Ovary (tissue), 9 donors: Measurements from ENCODE around the gene SF3B3. TPM values are rescaled to one million over a fixed set of nuclear protein-coding genes. Genes with fewer than 3 reads are reported as not detected.

Source experiments
- DNase-seq, 5 donors: peaks; one replicate each; pipeline ENCODE4 v3.0.0-alpha.2; 2019 to 2020
- H3K27ac ChIP-seq, 2 donors: fragments of 200-600 bp; one replicate each; pipeline versions ENCODE4 v1.5.1 to v1.8.0; 2019 to 2022
- H3K27me3 ChIP-seq: fragments of 200-600 bp; one replicate; pipeline ENCODE4 v1.8.0; 2022
- H3K36me3 ChIP-seq: fragments of 200-600 bp; sonication (generic); one replicate; pipeline ENCODE4 v1.5.1; 2019
- H3K4me1 ChIP-seq: one replicate; pipeline ENCODE4 v1.8.1; 2013; ENCODE audit warnings: mild to moderate bottlenecking, moderate library complexity; ENCODE audit not compliant: insufficient read depth
- H3K4me3 ChIP-seq: fragments of 200-600 bp; sonication (generic); one replicate; pipeline ENCODE4 v1.5.1; 2017
- H3K9me3 ChIP-seq, 2 donors: fragments of 200-600 bp in 1 of 2; sonication (generic) in 1 of 2; one replicate each; pipeline versions ENCODE4 v1.5.1 to v1.8.1; 2013 to 2019; ENCODE audit warnings: mild to moderate bottlenecking in 1 of 2, moderate library complexity in 1 of 2
- CTCF ChIP-seq, 3 donors: fragments of 450-650 bp in 2 of 3; fragments of 200-600 bp in 1 of 3; IDR thresholded peaks; one replicate each; pipeline versions ENCODE4 v1.5.1 to v1.8.0; 2016 to 2022; ENCODE audit warnings: antibody characterized with exemption in 3 of 3, mild to moderate bottlenecking in 1 of 3
- EP300 ChIP-seq: sonication (generic); formaldehyde crosslinking; IDR thresholded peaks from one replicate; pipeline ENCODE4 v1.6.1; 2017; ENCODE audit warnings: antibody characterized with exemption
- POLR2A ChIP-seq: fragments of 450-650 bp; IDR thresholded peaks from one replicate; pipeline ENCODE4 v1.6.1; 2017; ENCODE audit warnings: antibody characterized with exemption, mild to moderate bottlenecking, moderate library complexity
- WGBS, 3 donors: extraction: QIAGEN DNeasy Blood & Tissue Kit in 1 of 3; methylation state at CpG; one replicate each; pipeline versions ENCODE4 v1.1.5 to v1.1.7; 2013 to 2017; 5-methylcytosine and 5-hydroxymethylcytosine counted together
- intact Hi-C, 4 donors: fragments of 100-400 bp; cut with DNase I; formaldehyde crosslinking; loops; one replicate each; pipeline versions ENCODE4 v1.11.0 to v1.15.1; 2022 to 2023
- polyA plus RNA-seq, 2 donors: library from polyadenylated mRNA; stranded (reverse); fragments of 200-250 nt in 1 of 2; fragments of 350-450 nt in 1 of 2; fragmentation: Illumina TruSeq in 1 of 2; extraction: RNeasy Lipid Tissue Mini Kit (QIAGEN cat#74804) in 1 of 2; gene quantifications; one replicate each; pipeline ENCODE4 v1.2.3, GENCODE V29; 2013 to 2014
- total RNA-seq, 7 donors: library from RNA; depleted of rRNA in 2 of 7; stranded (reverse); fragments of >200 nt in 2 of 7; fragmentation: NEBNext Ultra II Directional in 3 of 7; extraction: Animal tissue kit (Norgen Biotek cat#: 25700) in 3 of 7; gene quantifications; one replicate each; pipeline versions ENCODE4 v1.1.0 to v1.2.4, GENCODE V29; 2016 to 2023
- donor health status: DM: no; HTN: no; CAD: no; lungs with moderate emphysema.
- donor health status: DM: no; HTN: no; CAD: no.
- donor health status: Bipolar disorder and iron deficiency.
- donor health status: DM: yes; HTN: yes; CAD: no.
- donor health status: DM: no; HTN: no; CAD: no.
- donor health status: DM: yes; HTN: yes; CAD: no.

The SF3B3 gene
- total and polyA plus RNA-seq, 9 donors = 76.1 to 326 (median 282) TPM

- H3K27ac ChIP-seq = no peak overlapping the region
- H3K4me3 ChIP-seq = no peak overlapping the region
- DNase-seq = no peak
- intact Hi-C loops = no loop called here
- H3K36me3 ChIP-seq = no peaks in the 10 kb centered on the region
- no peaks in the 10 kb centered on the region for H3K4me1 ChIP-seq
- TF ChIP-seq POLR2A (no peak), EP300 (no peak), CTCF (IDR thresholded peaks at IDR 0.05) (no peak)
- WGBS, 3 donors = 53 to 64% (median 56%) methylated on average over 2 of the region's 2 CpGs
- no peaks in the 10 kb centered on the region for H3K27me3 ChIP-seq
- H3K9me3 ChIP-seq = no peaks in the 10 kb centered on the region
Measured at GRCh38 chr16:70548936-70549335, 25.3 kb downstream of the SF3B3 start.

DNA sequence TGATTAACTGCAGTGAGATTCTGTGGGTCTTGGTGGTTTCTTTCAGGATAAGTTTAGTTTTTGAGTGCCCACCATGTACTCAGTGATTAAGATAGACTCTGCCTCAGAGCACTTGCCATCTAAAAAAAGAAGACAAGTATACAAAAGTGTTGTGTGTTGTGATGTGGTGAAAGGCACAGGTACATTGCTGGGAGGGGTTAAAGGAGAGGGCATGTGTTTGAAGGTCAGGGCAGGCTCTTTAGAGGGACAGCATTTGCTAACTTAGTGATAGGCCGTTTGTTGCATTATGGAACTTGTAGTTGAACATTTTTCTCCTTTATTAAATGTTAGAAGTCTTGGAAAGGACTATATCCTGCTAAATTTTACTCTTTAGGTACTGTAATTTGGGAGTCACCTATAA, 26.5 kb downstream of the SF3B3 start:
- Histone ChIP-seq H3K27me3 (no peaks in the 10 kb centered on the region), H3K4me3 (no peak overlapping the region), H3K9me3 (no peaks in the 10 kb centered on the region), H3K36me3 (no peaks in the 10 kb centered on the region), H3K4me1 (no peaks in the 10 kb centered on the region), H3K27ac (no peak overlapping the region)
- DNase-seq = no peak
- TF ChIP-seq POLR2A (no peak), EP300 (no peak), CTCF (IDR thresholded peaks at IDR 0.05) (no peak)
- intact Hi-C loops = no loop called here
- 0 to 81% (median 61%) methylated on average over 1 of the region's 1 CpG for WGBS, 3 donors

- H3K9me3 ChIP-seq = no peaks in the 10 kb centered on the region
- H3K36me3 ChIP-seq = no peaks in the 10 kb centered on the region
- no peaks in the 10 kb centered on the region for H3K4me1 ChIP-seq
- WGBS, 3 donors = 52 to 60% (median 53%) methylated on average over 3 of the region's 3 CpGs
- intact Hi-C loops = no loop called here
- no peak overlapping the region for H3K4me3 ChIP-seq
- TF ChIP-seq EP300 (no peak), CTCF (IDR thresholded peaks at IDR 0.05) (no peak), POLR2A (no peak)
- no peak overlapping the region for H3K27ac ChIP-seq
- H3K27me3 ChIP-seq = no peaks in the 10 kb centered on the region
- DNase-seq = no peak
Measured at GRCh38 chr16:70551788-70552187, 28.2 kb downstream of the SF3B3 start.

GRCh38 chr16:70552675-70553074, 29.1 kb downstream of the SF3B3 start:
- WGBS, 3 donors = 92 to 94% (median 94%) methylated on average over 8 of the region's 8 CpGs
- no peaks in the 10 kb centered on the region for H3K36me3 ChIP-seq
- no peak for TF ChIP-seq CTCF (IDR thresholded peaks at IDR 0.05)
- TF ChIP-seq POLR2A = no peak
- TF ChIP-seq EP300 = no peak

GRCh38 chr16:70553645-70554044, 30.0 kb downstream of the SF3B3 start:
- Histone ChIP-seq H3K27me3 (no peaks in the 10 kb centered on the region), H3K36me3 (no peaks in the 10 kb centered on the region), H3K4me3 (no peak overlapping the region), H3K4me1 (no peaks in the 10 kb centered on the region), H3K27ac (no peak overlapping the region), H3K9me3 (no peaks in the 10 kb centered on the region)
- intact Hi-C loops = no loop called here
- no peak for TF ChIP-seq CTCF (IDR thresholded peaks at IDR 0.05)
- no peak for TF ChIP-seq EP300
- TF ChIP-seq POLR2A = no peak
- DNase-seq = no peak

More at GRCh38 chr16:70552675-70553074, 29.1 kb downstream of the SF3B3 start:
- intact Hi-C loops = no loop called here
- no peak overlapping the region for H3K27ac ChIP-seq
- H3K4me1 ChIP-seq = no peaks in the 10 kb centered on the region
- no peaks in the 10 kb centered on the region for H3K27me3 ChIP-seq
- no peak overlapping the region for H3K4me3 ChIP-seq
- no peaks in the 10 kb centered on the region for H3K9me3 ChIP-seq
- no peak for DNase-seq
